SK-N-SH treated with all-trans-retinoic acid at 6 μM for 48 hours (cell line): ENCODE measurements around the gene TMEM131L.

Source experiments
- ATAC-seq: fragments of 200-7000 bp; cut with Tn5 transposase; 3 replicates; pipeline ENCODE4 v1.9.1; 2020; ENCODE audit warnings: mild to moderate bottlenecking, moderate library complexity
- ARNTL ChIP-seq: fragments of 450-650 bp; formaldehyde crosslinking; IDR thresholded peaks from 2 replicates; pipeline ENCODE4 v1.5.0; 2020; ENCODE audit warnings: low read depth, mild to moderate bottlenecking, moderate library complexity, borderline replicate concordance
- BACH2 ChIP-seq: fragments of 250-450 bp; sonication (Bioruptor Pico); IDR thresholded peaks from 2 replicates; pipeline ENCODE4 v1.9.0; 2021; ENCODE audit warnings: mild to moderate bottlenecking, borderline replicate concordance
- CREB5 ChIP-seq: fragments of 250-450 bp; sonication (Bioruptor Pico); IDR thresholded peaks from 2 replicates; pipeline ENCODE4 v1.5.1; 2020; ENCODE audit warnings: low read depth, mild to moderate bottlenecking, moderate library complexity
- CSDC2 ChIP-seq: fragments of 250-450 bp; sonication (Bioruptor Pico); IDR thresholded peaks from 2 replicates; pipeline ENCODE4 v1.5.0; 2020; ENCODE audit warnings: mild to moderate bottlenecking, moderate library complexity
- CSRNP3 ChIP-seq: fragments of 250-450 bp; sonication (Bioruptor Pico); IDR thresholded peaks from 2 replicates; pipeline ENCODE4 v1.5.1; 2021; ENCODE audit warnings: mild to moderate bottlenecking, moderate library complexity
- ESRRG ChIP-seq: fragments of 250-450 bp; sonication (Bioruptor Pico); IDR thresholded peaks from 2 replicates; pipeline ENCODE4 v1.6.1; 2021; ENCODE audit warnings: mild to moderate bottlenecking
- GLIS3 ChIP-seq: fragments of 250-450 bp; sonication (Bioruptor Pico); IDR thresholded peaks from 2 replicates; pipeline ENCODE4 v1.5.0; 2020; ENCODE audit warnings: mild to moderate bottlenecking, moderate library complexity
- ISL1 ChIP-seq: fragments of 250-450 bp; sonication (Bioruptor Pico); IDR thresholded peaks from 2 replicates; pipeline ENCODE4 v2.1.2; 2022; ENCODE audit warnings: mild to moderate bottlenecking, moderate library complexity
- OSR1 ChIP-seq: fragments of 250-450 bp; sonication (Bioruptor Pico); IDR thresholded peaks from 2 replicates; pipeline ENCODE4 v1.8.0; 2022; ENCODE audit warnings: moderate library complexity, mild to moderate bottlenecking, inconsistent platforms
- PATZ1 ChIP-seq: fragments of 250-450 bp; sonication (Bioruptor Pico); IDR thresholded peaks from 2 replicates; pipeline ENCODE4 v1.8.0; 2020; ENCODE audit warnings: mild to moderate bottlenecking, moderate library complexity, borderline replicate concordance
- POU6F1 ChIP-seq: fragments of 250-450 bp; sonication (Bioruptor Pico); IDR thresholded peaks from 2 replicates; pipeline ENCODE4 v1.8.0; 2021; ENCODE audit warnings: low read depth, mild to moderate bottlenecking, moderate library complexity, borderline replicate concordance
- PPARA ChIP-seq: fragments of 250-450 bp; sonication (Bioruptor Pico); IDR thresholded peaks from 2 replicates; pipeline ENCODE4 v1.5.0; 2020; ENCODE audit warnings: mild to moderate bottlenecking, borderline replicate concordance
- RARB ChIP-seq: fragments of 250-450 bp; sonication (Bioruptor Pico); IDR thresholded peaks from 2 replicates; pipeline ENCODE4 v1.8.0; 2021; ENCODE audit warnings: mild to moderate bottlenecking, moderate library complexity
- SNAI2 ChIP-seq: fragments of 250-450 bp; sonication (Bioruptor Pico); IDR thresholded peaks from 2 replicates; pipeline ENCODE4 v1.5.0; 2020; ENCODE audit warnings: mild to moderate bottlenecking, moderate library complexity
- TCF4 ChIP-seq: fragments of 250-450 bp; sonication (Bioruptor Pico); IDR thresholded peaks from 2 replicates; pipeline ENCODE4 v1.8.0; 2021; ENCODE audit warnings: mild to moderate bottlenecking, moderate library complexity, borderline replicate concordance
- TOX ChIP-seq: fragments of 250-450 bp; sonication (Bioruptor Pico); IDR thresholded peaks from 2 replicates; pipeline ENCODE4 v1.8.0; 2021; ENCODE audit warnings: mild to moderate bottlenecking, moderate library complexity, borderline replicate concordance
- TSHZ2 ChIP-seq: fragments of 250-450 bp; sonication (Bioruptor Pico); IDR thresholded peaks from 2 replicates; pipeline ENCODE4 v1.5.0; 2020; ENCODE audit warnings: mild to moderate bottlenecking, moderate library complexity
- ZFP3 ChIP-seq: fragments of 250-450 bp; sonication (Bioruptor Pico); IDR thresholded peaks from 2 replicates; pipeline ENCODE4 v1.5.0; 2020; ENCODE audit warnings: mild to moderate bottlenecking, moderate library complexity
- ZFP30 ChIP-seq: fragments of 450-650 bp; formaldehyde crosslinking; IDR thresholded peaks from 2 replicates; pipeline ENCODE4 v1.5.0; 2022; ENCODE audit warnings: mild to moderate bottlenecking, moderate library complexity
- ZNF565 ChIP-seq: fragments of 450-650 bp; formaldehyde crosslinking; conservative IDR thresholded peaks from 2 replicates; pipeline ENCODE4 v1.5.0; 2020; ENCODE audit warnings: low read depth, mild to moderate bottlenecking, moderate library complexity
- ZNF70 ChIP-seq: fragments of 450-650 bp; formaldehyde crosslinking; IDR thresholded peaks from 2 replicates; pipeline ENCODE4 v1.5.0; 2020; ENCODE audit warnings: mild to moderate bottlenecking, moderate library complexity
- ZNF8 ChIP-seq: fragments of 450-650 bp; formaldehyde crosslinking; IDR thresholded peaks from 2 replicates; pipeline ENCODE4 v1.5.0; 2020; ENCODE audit warnings: mild to moderate bottlenecking, moderate library complexity

Gene TMEM131L

GRCh38 chr4:153529646-153530045 lies 63.5 kb downstream of the TMEM131L start:
- ATAC-seq = no peak
- TF ChIP-seq ESRRG (no peak), TOX (CRISPR knock-in tag) (no peak), BACH2 (CRISPR knock-in tag) (no peak), ZNF8 (CRISPR knock-in tag) (no peak), CSRNP3 (CRISPR knock-in tag) (no peak), ZFP3 (CRISPR knock-in tag) (no peak), POU6F1 (CRISPR knock-in tag) (no peak), TSHZ2 (no peak), PPARA (CRISPR knock-in tag) (no peak), ARNTL (CRISPR knock-in tag) (no peak), CSDC2 (CRISPR knock-in tag) (no peak), ISL1 (CRISPR knock-in tag) (no peak), ZFP30 (CRISPR knock-in tag) (no peak), OSR1 (CRISPR knock-in tag) (no peak), ZNF565 (no peak), CREB5 (CRISPR knock-in tag) (no peak), ZNF70 (no peak), PATZ1 (CRISPR knock-in tag) (no peak)

DNA sequence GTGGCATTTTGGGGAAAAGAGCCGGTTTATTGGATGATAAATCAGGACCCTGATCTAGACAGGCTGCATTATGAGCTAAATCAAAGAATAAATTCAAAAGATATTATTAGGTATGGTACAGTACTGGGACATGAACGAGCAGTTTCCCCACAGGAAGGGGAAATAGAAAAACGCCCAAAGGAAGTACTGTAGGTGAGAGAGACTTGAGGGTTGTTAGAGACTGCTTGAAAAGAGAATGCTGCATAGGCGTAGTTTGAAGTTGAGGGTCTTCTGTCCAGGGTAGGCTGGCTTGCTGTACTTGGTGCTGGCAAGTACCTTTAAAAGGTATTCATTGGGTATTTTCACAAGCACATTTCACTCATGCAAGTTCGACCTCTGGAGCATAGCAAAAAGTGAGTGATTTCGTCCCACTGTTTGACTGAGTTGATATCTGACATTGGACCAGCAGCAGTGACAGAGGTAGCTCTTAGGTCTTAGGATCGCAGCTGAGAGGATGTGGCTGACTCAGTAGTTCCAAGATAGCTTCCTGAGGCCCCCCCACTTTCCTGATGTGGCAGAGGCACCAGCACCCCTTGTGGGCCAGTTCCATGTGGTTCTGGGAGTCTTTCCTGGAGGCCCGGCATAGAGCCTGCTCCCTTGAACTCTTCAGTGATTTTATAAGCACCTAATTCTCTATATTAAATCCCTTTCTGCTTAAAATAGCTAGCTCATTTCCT lies 64.3 kb downstream of the TMEM131L start:
- no peak for ATAC-seq
- TF ChIP-seq RARB (CRISPR knock-in tag) (no peak), ISL1 (CRISPR knock-in tag) (no peak), GLIS3 (no peak), PPARA (CRISPR knock-in tag) (no peak), OSR1 (CRISPR knock-in tag) (no peak), CSDC2 (CRISPR knock-in tag) (no peak), CREB5 (CRISPR knock-in tag) (no peak), CSRNP3 (CRISPR knock-in tag) (no peak), ESRRG (no peak), POU6F1 (CRISPR knock-in tag) (no peak), ZNF70 (no peak), ZFP3 (CRISPR knock-in tag) (no peak), SNAI2 (CRISPR knock-in tag) (no peak), TCF4 (CRISPR knock-in tag) (no peak), ARNTL (CRISPR knock-in tag) (no peak), PATZ1 (CRISPR knock-in tag) (no peak)
